C4-2B (cell line): ENCODE results near the gene HORMAD2.

ENCODE experiments used
- ZFX ChIP-seq: fragments of 450-650 bp; IDR thresholded peaks from 2 replicates; pipeline ENCODE4 v1.6.1; 2017
- TF ChIP-seq, protein P1 (sequence below): fragments of 450-650 bp; conservative IDR thresholded peaks from 2 replicates; pipeline ENCODE4 v1.5.1; 2017; ENCODE audit warnings: mild to moderate bottlenecking

DNA sequence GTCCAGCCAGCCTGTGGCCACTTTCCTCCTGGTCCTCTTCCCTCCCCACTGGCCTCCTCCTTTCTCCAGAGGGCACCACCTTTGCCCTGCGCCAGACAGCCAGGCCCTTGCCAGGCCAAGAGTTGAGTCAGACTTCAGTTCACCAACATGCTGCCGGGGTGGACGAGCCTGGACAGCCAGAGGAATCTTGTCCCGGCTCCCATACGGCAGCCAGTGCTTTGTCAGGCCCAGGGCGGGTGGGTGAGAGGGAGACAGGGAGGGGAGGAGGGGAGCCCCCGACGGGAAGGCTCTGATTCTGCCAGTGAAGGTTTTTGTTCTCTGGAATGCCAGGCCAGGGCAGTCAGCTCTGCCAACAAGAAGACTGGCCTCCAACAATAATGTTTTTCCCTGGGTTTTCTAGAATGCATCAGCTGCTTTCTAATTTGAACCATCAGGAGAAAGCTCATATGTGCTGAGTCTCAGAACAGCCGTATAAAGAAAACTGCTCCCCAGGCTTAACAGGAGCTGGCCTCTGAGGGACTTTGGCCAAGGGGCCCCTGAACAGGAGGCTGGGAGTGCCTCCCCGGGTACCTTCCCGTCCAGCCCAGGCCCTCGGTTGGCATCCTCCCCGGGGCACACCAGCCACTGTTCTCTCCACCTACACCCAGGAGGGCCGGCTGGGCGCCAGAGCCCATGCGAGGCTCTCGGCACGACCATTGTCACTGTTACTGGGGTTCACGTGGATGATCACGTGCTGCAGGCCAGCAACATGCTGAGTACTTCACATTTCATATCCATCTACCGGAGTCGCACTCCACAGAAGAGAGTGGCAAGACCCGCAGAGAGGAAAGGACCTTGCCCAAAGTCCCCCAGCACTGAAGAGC, 137.7 kb downstream of the HORMAD2 start:
- TF ChIP-seq ZFX = no peak
- TF ChIP-seq, protein P1, sequence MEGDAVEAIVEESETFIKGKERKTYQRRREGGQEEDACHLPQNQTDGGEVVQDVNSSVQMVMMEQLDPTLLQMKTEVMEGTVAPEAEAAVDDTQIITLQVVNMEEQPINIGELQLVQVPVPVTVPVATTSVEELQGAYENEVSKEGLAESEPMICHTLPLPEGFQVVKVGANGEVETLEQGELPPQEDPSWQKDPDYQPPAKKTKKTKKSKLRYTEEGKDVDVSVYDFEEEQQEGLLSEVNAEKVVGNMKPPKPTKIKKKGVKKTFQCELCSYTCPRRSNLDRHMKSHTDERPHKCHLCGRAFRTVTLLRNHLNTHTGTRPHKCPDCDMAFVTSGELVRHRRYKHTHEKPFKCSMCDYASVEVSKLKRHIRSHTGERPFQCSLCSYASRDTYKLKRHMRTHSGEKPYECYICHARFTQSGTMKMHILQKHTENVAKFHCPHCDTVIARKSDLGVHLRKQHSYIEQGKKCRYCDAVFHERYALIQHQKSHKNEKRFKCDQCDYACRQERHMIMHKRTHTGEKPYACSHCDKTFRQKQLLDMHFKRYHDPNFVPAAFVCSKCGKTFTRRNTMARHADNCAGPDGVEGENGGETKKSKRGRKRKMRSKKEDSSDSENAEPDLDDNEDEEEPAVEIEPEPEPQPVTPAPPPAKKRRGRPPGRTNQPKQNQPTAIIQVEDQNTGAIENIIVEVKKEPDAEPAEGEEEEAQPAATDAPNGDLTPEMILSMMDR = no peak
